HEK293T (cell line): ENCODE data around the gene WSB1.

Experiments
- BHLHE40 ChIP-seq: fragments of 450-650 bp; IDR thresholded peaks from 2 replicates; pipeline ENCODE4 v1.6.1; 2016; ENCODE audit warnings: mild to moderate bottlenecking, moderate library complexity, borderline replicate concordance
- CTBP1 ChIP-seq: fragments of 450-650 bp; IDR thresholded peaks from 2 replicates; pipeline ENCODE4 v1.6.1; 2016; ENCODE audit warnings: borderline replicate concordance
- FOXM1 ChIP-seq: fragments of 450-650 bp; IDR thresholded peaks from 2 replicates; pipeline ENCODE4 v1.6.1; 2017; ENCODE audit warnings: mild to moderate bottlenecking, borderline replicate concordance
- SP1 ChIP-seq: fragments of 450-650 bp; IDR thresholded peaks from 2 replicates; pipeline ENCODE4 v1.6.1; 2017
- ZNF384 ChIP-seq: fragments of 450-650 bp; IDR thresholded peaks from 2 replicates; pipeline ENCODE4 v1.6.1; 2016
- TF ChIP-seq, protein P1 (sequence below): fragments of 450-650 bp; IDR thresholded peaks from 2 replicates; pipeline ENCODE4 v1.6.1; 2016

GRCh38 chr17:27283060-27283459 lies 10.9 kb upstream of the WSB1 start:
- TF ChIP-seq FOXM1 (no peak), CTBP1 (no peak), BHLHE40 (no peak), ZNF384 (no peak), SP1 (no peak)
- TF ChIP-seq, protein P1, sequence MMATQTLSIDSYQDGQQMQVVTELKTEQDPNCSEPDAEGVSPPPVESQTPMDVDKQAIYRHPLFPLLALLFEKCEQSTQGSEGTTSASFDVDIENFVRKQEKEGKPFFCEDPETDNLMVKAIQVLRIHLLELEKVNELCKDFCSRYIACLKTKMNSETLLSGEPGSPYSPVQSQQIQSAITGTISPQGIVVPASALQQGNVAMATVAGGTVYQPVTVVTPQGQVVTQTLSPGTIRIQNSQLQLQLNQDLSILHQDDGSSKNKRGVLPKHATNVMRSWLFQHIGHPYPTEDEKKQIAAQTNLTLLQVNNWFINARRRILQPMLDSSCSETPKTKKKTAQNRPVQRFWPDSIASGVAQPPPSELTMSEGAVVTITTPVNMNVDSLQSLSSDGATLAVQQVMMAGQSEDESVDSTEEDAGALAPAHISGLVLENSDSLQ: no peak
